HG03064 (cell line): ENCODE measurements around the gene TRIAP1.

Experiments used
- ATAC-seq: cut with Tn5 transposase; IDR thresholded peaks from one replicate; pipeline ENCODE4 v1.9.1; 2021; ENCODE audit warnings: low read depth; ENCODE audit not compliant: unreplicated experiment

The TRIAP1 gene

GRCh38 chr12:120432772-120433525, 13.2 kb downstream of the TRIAP1 start:
- no peak for ATAC-seq

- no peak for ATAC-seq
Observed at GRCh38 chr12:120429368-120429767, 16.8 kb downstream of the TRIAP1 start.

- ATAC-seq: no peak
Observed at GRCh38 chr12:120428597-120429229, 17.5 kb downstream of the TRIAP1 start.

GRCh38 chr12:120425797-120426196, 20.4 kb downstream of the TRIAP1 start:
- no peak for ATAC-seq

GRCh38 chr12:120422892-120423456, 23.2 kb downstream of the TRIAP1 start:
- no peak for ATAC-seq

GRCh38 chr12:120421701-120422100, 24.5 kb downstream of the TRIAP1 start:
- ATAC-seq: no peak

GRCh38 chr12:120417917-120418580, 28.1 kb downstream of the TRIAP1 start:
- no peak for ATAC-seq

- ATAC-seq: no peak
Observed at GRCh38 chr12:120416490-120417216, 29.5 kb downstream of the TRIAP1 start.

GRCh38 chr12:120413901-120414695, 32.1 kb downstream of the TRIAP1 start:
- no peak for ATAC-seq

GRCh38 chr12:120412421-120412820, 33.8 kb downstream of the TRIAP1 start:
- no peak for ATAC-seq

- ATAC-seq: no peak
Observed at GRCh38 chr12:120408771-120409170, 37.4 kb downstream of the TRIAP1 start.

- no peak for ATAC-seq
Observed at GRCh38 chr12:120406553-120406952, 39.6 kb downstream of the TRIAP1 start.

- ATAC-seq: no peak
Observed at GRCh38 chr12:120406069-120406468, 40.1 kb downstream of the TRIAP1 start.

- no peak for ATAC-seq
Observed at GRCh38 chr12:120404271-120404670, 41.9 kb downstream of the TRIAP1 start.

GRCh38 chr12:120403869-120404268, 42.3 kb downstream of the TRIAP1 start:
- no peak for ATAC-seq

- ATAC-seq: no peak
Observed at GRCh38 chr12:120402217-120402616, 44.0 kb downstream of the TRIAP1 start.

- no peak for ATAC-seq
Observed at GRCh38 chr12:120399531-120399930, 46.7 kb downstream of the TRIAP1 start.

GRCh38 chr12:120397824-120398540, 48.2 kb downstream of the TRIAP1 start:
- ATAC-seq: no peak
